ENCODE data around the gene MRPL48. TPM values are rescaled to one million over a fixed set of nuclear protein-coding genes. Genes with fewer than 3 reads are reported as not detected.

The MRPL48 gene
- total RNA-seq, 4 donors from 2014 or later = 10.7 to 19.8 (median 12.3) TPM

GRCh38 chr11:73862986-73863385 lies 75.3 kb downstream of the MRPL48 start:
- DNase-seq (ENCODE audit: low spot score) (no peak), ATAC-seq (ENCODE audit: low FRiP score) (no peak)
- TF ChIP-seq CTCF (IDR thresholded peaks at IDR 0.05) = no peak

GRCh38 chr11:73866095-73866579 lies 78.5 kb downstream of the MRPL48 start:
- ATAC-seq (ENCODE audit: low FRiP score) (no peak), DNase-seq (ENCODE audit: low spot score) (no peak)
- TF ChIP-seq CTCF (IDR thresholded peaks at IDR 0.05) = no peak

GRCh38 chr11:73866586-73866996 lies 78.9 kb downstream of the MRPL48 start:
- DNase-seq (ENCODE audit: low spot score) = no peak
- no peak for TF ChIP-seq CTCF (IDR thresholded peaks at IDR 0.05)
- peak; percentile 59 for ATAC-seq (ENCODE audit: low FRiP score)

GRCh38 chr11:73869332-73869949 lies 81.8 kb downstream of the MRPL48 start:
- DNase-seq (ENCODE audit: low spot score) (no peak), ATAC-seq (ENCODE audit: low FRiP score) (no peak)
- no peak for TF ChIP-seq CTCF (IDR thresholded peaks at IDR 0.05)

- no peak for TF ChIP-seq CTCF (IDR thresholded peaks at IDR 0.05)
- DNase-seq (ENCODE audit: low spot score) (no peak), ATAC-seq (ENCODE audit: low FRiP score) (no peak)
Observed at GRCh38 chr11:73870261-73870660, 82.6 kb downstream of the MRPL48 start.

- TF ChIP-seq CTCF (IDR thresholded peaks at IDR 0.05) = no peak
Observed at GRCh38 chr11:73872749-73873357, 85.2 kb downstream of the MRPL48 start.

GRCh38 chr11:73875380-73875779 lies 87.7 kb downstream of the MRPL48 start:
- TF ChIP-seq CTCF (IDR thresholded peaks at IDR 0.05) = no peak
- ATAC-seq (ENCODE audit: low FRiP score) = no peak
- DNase-seq (ENCODE audit: low spot score) = no peak

More at GRCh38 chr11:73872749-73873357, 85.2 kb downstream of the MRPL48 start:
- ATAC-seq (ENCODE audit: low FRiP score) (no peak), DNase-seq (ENCODE audit: low spot score) (no peak)
